RWPE1 (cell line): Measurements from ENCODE around the gene NPBWR2.
A peak's percentile ranks its signal among the peaks of the same experiment; 100 is the strongest.
"Not testable (repeated sequence)": the region's sequence is repeated elsewhere in the genome, so short reads cannot be mapped to it uniquely, and the experiment has no call there.

ENCODE experiments used
- CTCF ChIA-PET: fragments of 350-600 bp; sonication (Branson Sonifier 250); formaldehyde crosslinking; extraction: SDS; loops from one replicate; lab custom pipeline; 2021; lab: Yijun Ruan, JAX
- POLR2A ChIA-PET: fragments of 400-600 bp; formaldehyde crosslinking; extraction: SDS; loops from one replicate; lab custom pipeline; 2020; ENCODE audit warnings: antibody characterized with exemption; ENCODE audit not compliant: low non-redundant PET; lab: Yijun Ruan, JAX
- DNase-seq: peaks from one replicate; pipeline ENCODE4 v3.0.0; 2012; ENCODE audit warnings: low spot score
- H3K27ac ChIP-seq: fragments of 450-650 bp; 2 replicates; pipeline ENCODE4 v1.5.1; 2017
- CTCF ChIP-seq: fragments of 450-650 bp; conservative IDR thresholded peaks from 2 replicates; pipeline ENCODE4 v1.5.1; 2017; ENCODE audit warnings: low read depth, mild to moderate bottlenecking

Gene NPBWR2

GRCh38 chr20:64090165-64090564 lies 17.2 kb downstream of the NPBWR2 start:
- H3K27ac ChIP-seq, result no peak overlapping the region
- DNase-seq, result no peak
- ChIA-PET CTCF (no interaction called here), POLR2A (no interaction called here)
- no peak for TF ChIP-seq CTCF

GRCh38 chr20:64088586-64088985 lies 18.8 kb downstream of the NPBWR2 start:
- DNase-seq, POLR2A ChIA-PET, H3K27ac ChIP-seq: not testable (repeated sequence)
- CTCF ChIA-PET, result interaction anchor here (0.6 kb wide), 1 partner anchor 8 kb away, joined by 3 read pairs; no protein-coding TSS in a partner anchor

- DNase-seq, H3K27ac ChIP-seq, POLR2A ChIA-PET: not testable (repeated sequence)
- CTCF ChIA-PET, result interaction anchor here (0.6 to 1.2 kb wide), 4 partner anchors 12 to 292 kb away, joined by 3 to 8 read pairs (median 4); no protein-coding TSS in a partner anchor
These were observed 20.0 kb downstream of the NPBWR2 start for GRCh38 chr20:64087226-64087825.

DNA sequence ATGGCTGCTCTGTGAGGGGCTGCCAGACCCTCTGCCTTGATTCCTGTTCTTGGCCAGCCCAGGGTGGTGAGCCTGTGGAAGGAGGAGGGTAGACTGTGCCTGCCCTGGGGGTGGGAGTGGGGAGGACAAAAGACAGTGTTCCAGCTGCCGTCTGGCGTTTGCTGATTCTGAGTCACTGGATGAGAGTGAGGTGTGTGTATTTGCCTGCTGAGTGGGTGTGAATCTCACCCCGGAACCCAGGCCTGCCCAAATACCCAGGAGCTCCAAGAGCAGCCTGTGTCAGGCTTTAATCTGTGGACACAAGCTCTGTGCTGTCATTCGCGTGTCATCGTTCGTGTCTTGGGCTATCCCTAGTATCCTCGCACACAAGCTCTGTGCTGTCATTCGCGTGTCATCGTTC lies 20.6 kb downstream of the NPBWR2 start:
- POLR2A ChIA-PET, result interaction anchor here (0.6 kb wide), 1 partner anchor 35 kb away, joined by 4 read pairs; no protein-coding TSS in a partner anchor

DNA sequence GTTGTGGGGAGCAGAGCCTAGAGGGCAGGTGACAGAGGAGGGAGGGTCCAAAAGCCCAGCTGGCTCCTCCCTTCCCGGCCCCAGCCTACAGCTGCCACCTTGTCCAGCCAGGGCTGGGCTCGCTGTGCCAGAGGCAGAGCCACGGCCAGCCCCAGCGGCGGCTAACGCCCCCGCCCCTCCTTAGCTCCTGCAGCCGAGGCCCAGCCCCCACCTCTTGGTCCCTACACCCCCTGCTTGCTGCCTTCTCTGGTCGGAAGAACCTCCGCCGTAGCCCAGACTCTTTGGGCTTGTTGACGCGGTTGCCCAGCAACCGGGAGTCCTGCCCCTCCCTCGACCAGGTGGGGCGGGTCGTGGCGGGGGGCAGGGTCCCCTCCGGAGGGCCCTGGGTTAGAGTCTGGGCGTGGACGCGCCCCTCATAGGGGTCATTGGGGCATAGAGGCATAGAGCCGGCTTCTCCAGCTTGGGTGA lies 22.6 kb downstream of the NPBWR2 start:
- CTCF ChIA-PET, result interaction anchor here (0.6 to 6.6 kb wide), 9 partner anchors 8 to 175 kb away, joined by 3 to 59 read pairs (median 5); no protein-coding TSS in a partner anchor
- no peak overlapping the region for H3K27ac ChIP-seq
- POLR2A ChIA-PET, result no interaction called here
- no peak for DNase-seq
- no peak for TF ChIP-seq CTCF

More for the DNA sequence above, 20.6 kb downstream of the NPBWR2 start:
- no peak for TF ChIP-seq CTCF
- DNase-seq, result peak; percentile 66
- H3K27ac ChIP-seq, result no peak overlapping the region
- CTCF ChIA-PET, result interaction anchor here (0.6 to 1.2 kb wide), 4 partner anchors 11 to 292 kb away, joined by 3 to 8 read pairs (median 4); no protein-coding TSS in a partner anchor

GRCh38 chr20:64083804-64084684 lies 23.3 kb downstream of the NPBWR2 start, which contains the start of gene LKAAEAR1:
Gene LKAAEAR1 (minus strand): TSS chr20:64084398. CDS start chr20:64084219, 179 bp downstream.
- H3K27ac ChIP-seq, result no peak within 1 kb of the TSS
- CTCF ChIA-PET, result interaction anchor here (0.5 to 6.6 kb wide), 25 partner anchors 9 to 328 kb away, joined by 3 to 59 read pairs (median 4); partner anchors contain the start of gene NPBWR2
- POLR2A ChIA-PET, result no interaction called here
- DNase-seq, result no peak
- TF ChIP-seq CTCF, result peak; percentile 74

DNA sequence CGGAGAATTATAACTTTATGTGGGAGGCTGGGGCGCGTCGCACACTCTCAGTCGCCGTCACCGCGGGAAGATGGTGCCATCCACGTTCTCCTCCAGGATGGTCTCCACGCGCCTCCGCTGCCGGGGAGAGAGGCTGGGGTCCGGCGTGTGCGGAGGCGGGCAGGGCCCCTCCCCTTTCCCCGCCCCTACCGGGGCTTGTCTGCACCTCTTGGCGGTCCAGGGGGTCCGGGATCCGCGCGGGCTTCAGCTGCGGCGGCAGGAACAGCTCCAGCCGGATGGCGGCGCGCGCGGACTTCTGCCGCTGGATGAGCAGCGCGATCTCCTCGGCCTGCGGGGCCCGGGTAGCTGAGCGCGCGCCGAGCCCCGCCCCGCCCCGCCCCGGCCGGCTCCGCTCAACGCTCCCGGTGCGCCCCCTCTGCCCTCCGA lies 24.0 kb downstream of the NPBWR2 start:
- ChIA-PET POLR2A (no interaction called here), CTCF (interaction anchor here (0.5 to 6.6 kb wide), 26 partner anchors 10 to 1216 kb away, joined by 3 to 59 read pairs (median 4); partner anchors contain the start of gene NPBWR2)
- peak; percentile 84 for DNase-seq

More for the DNA sequence above, 24.0 kb downstream of the NPBWR2 start:
- no peak overlapping the region for H3K27ac ChIP-seq
- peak; percentile 98 for TF ChIP-seq CTCF
